Measurements from ENCODE around the gene SLC25A47.
"Not testable (repeated sequence)": the region's sequence is repeated elsewhere in the genome, so short reads cannot be mapped to it uniquely, and the experiment has no call there.

SLC25A47 gene

GRCh38 chr14:100309028-100309737, 14.0 kb upstream of the SLC25A47 start:
- TF ChIP-seq EZH2phosphoT487 (IDR thresholded peaks at IDR 0.05; ENCODE audit: borderline replicate concordance) (no peak), CTCF (conservative IDR thresholded peaks at IDR 0.05; ENCODE audit: low read length) (no peak)
- no peaks in the 10 kb centered on the region for H3K9me2 ChIP-seq (replicated peaks; ENCODE audit: low read depth, low read length)
- no peaks in the 10 kb centered on the region for H3K9me3 ChIP-seq (ENCODE audit: insufficient read depth, low read depth, low read length)
- H3K79me2 ChIP-seq (ENCODE audit: insufficient read depth, low read length) = peaks cover 37% of the 10 kb centered on the region
- H3K9ac ChIP-seq (ENCODE audit: low read depth, low read length, poor library complexity, severe bottlenecking) = peak overlapping the region; percentile 19
- no peak overlapping the region for H3K4me2 ChIP-seq (ENCODE audit: low read depth, low read length, poor library complexity, severe bottlenecking)
- H3F3A ChIP-seq (ENCODE audit: low read depth) = no peaks in the 10 kb centered on the region
- H4K20me1 ChIP-seq (ENCODE audit: insufficient read depth, low read length, poor library complexity, severe bottlenecking) = peaks cover 12% of the 10 kb centered on the region
- no peaks in the 10 kb centered on the region for H3K27me3 ChIP-seq (ENCODE audit: insufficient read depth, low read length, poor library complexity, severe bottlenecking)
- H3K4me1 ChIP-seq (ENCODE audit: insufficient read depth, low read length, poor library complexity, severe bottlenecking) = peaks cover 30% of the 10 kb centered on the region
- H3K4me3 ChIP-seq (ENCODE audit: low read length, poor library complexity, severe bottlenecking) = no peak overlapping the region
- H2AFZ ChIP-seq (ENCODE audit: low read length) = no peak overlapping the region
- H3K36me3 ChIP-seq (ENCODE audit: insufficient read depth, low read length) = no peaks in the 10 kb centered on the region

- not testable (repeated sequence) for H3K4me2 ChIP-seq (ENCODE audit: low read depth, low read length, poor library complexity, severe bottlenecking); H3K9me2 ChIP-seq (replicated peaks; ENCODE audit: low read depth, low read length); H2AFZ ChIP-seq (ENCODE audit: low read length); H3K4me3 ChIP-seq (ENCODE audit: low read length, poor library complexity, severe bottlenecking); H3F3A ChIP-seq (ENCODE audit: low read depth); H3K9me3 ChIP-seq (ENCODE audit: insufficient read depth, low read depth, low read length); H3K9ac ChIP-seq (ENCODE audit: low read depth, low read length, poor library complexity, severe bottlenecking); H3K36me3 ChIP-seq (ENCODE audit: insufficient read depth, low read length); H3K27me3 ChIP-seq (ENCODE audit: insufficient read depth, low read length, poor library complexity, severe bottlenecking); H4K20me1 ChIP-seq (ENCODE audit: insufficient read depth, low read length, poor library complexity, severe bottlenecking)
- peaks cover 16% of the 10 kb centered on the region for H3K4me1 ChIP-seq (ENCODE audit: insufficient read depth, low read length, poor library complexity, severe bottlenecking)
- peaks cover 10% of the 10 kb centered on the region for H3K79me2 ChIP-seq (ENCODE audit: insufficient read depth, low read length)
These were observed 10.8 kb upstream of the SLC25A47 start for GRCh38 chr14:100312110-100312876.

GRCh38 chr14:100312877-100313400, 10.2 kb upstream of the SLC25A47 start:
- no peak overlapping the region for H2AFZ ChIP-seq (ENCODE audit: low read length)
- H3K27me3 ChIP-seq (ENCODE audit: insufficient read depth, low read length, poor library complexity, severe bottlenecking) = no peaks in the 10 kb centered on the region
- no peak for TF ChIP-seq EZH2phosphoT487 (IDR thresholded peaks at IDR 0.05; ENCODE audit: borderline replicate concordance)
- no peak for TF ChIP-seq CTCF (conservative IDR thresholded peaks at IDR 0.05; ENCODE audit: low read length)
- H3K4me2 ChIP-seq (ENCODE audit: low read depth, low read length, poor library complexity, severe bottlenecking) = no peak overlapping the region
- H3F3A ChIP-seq (ENCODE audit: low read depth) = no peaks in the 10 kb centered on the region
- no peaks in the 10 kb centered on the region for H3K9me2 ChIP-seq (replicated peaks; ENCODE audit: low read depth, low read length)
- no peak overlapping the region for H3K9ac ChIP-seq (ENCODE audit: low read depth, low read length, poor library complexity, severe bottlenecking)
- H4K20me1 ChIP-seq (ENCODE audit: insufficient read depth, low read length, poor library complexity, severe bottlenecking) = no peaks in the 10 kb centered on the region
- peaks cover 4% of the 10 kb centered on the region; the same call in 1 of the 2 replicates for H3K79me2 ChIP-seq (ENCODE audit: insufficient read depth, low read length)
- H3K4me3 ChIP-seq (ENCODE audit: low read length, poor library complexity, severe bottlenecking) = no peak overlapping the region
- peaks cover 10% of the 10 kb centered on the region for H3K4me1 ChIP-seq (ENCODE audit: insufficient read depth, low read length, poor library complexity, severe bottlenecking)
- H3K9me3 ChIP-seq (ENCODE audit: insufficient read depth, low read depth, low read length) = no peaks in the 10 kb centered on the region
- H3K36me3 ChIP-seq (ENCODE audit: insufficient read depth, low read length) = no peaks in the 10 kb centered on the region
